HG02759 (cell line): ENCODE results near the gene PVR.
"Not testable (repeated sequence)": the region's sequence is repeated elsewhere in the genome, so short reads cannot be mapped to it uniquely, and the experiment has no call there.

ENCODE experiments used
- ATAC-seq: cut with Tn5 transposase; IDR thresholded peaks from one replicate; pipeline ENCODE4 v1.9.1; 2021; ENCODE audit warnings: mild to moderate bottlenecking, moderate library complexity; ENCODE audit not compliant: unreplicated experiment

The PVR gene, protein sequence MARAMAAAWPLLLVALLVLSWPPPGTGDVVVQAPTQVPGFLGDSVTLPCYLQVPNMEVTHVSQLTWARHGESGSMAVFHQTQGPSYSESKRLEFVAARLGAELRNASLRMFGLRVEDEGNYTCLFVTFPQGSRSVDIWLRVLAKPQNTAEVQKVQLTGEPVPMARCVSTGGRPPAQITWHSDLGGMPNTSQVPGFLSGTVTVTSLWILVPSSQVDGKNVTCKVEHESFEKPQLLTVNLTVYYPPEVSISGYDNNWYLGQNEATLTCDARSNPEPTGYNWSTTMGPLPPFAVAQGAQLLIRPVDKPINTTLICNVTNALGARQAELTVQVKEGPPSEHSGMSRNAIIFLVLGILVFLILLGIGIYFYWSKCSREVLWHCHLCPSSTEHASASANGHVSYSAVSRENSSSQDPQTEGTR

DNA sequence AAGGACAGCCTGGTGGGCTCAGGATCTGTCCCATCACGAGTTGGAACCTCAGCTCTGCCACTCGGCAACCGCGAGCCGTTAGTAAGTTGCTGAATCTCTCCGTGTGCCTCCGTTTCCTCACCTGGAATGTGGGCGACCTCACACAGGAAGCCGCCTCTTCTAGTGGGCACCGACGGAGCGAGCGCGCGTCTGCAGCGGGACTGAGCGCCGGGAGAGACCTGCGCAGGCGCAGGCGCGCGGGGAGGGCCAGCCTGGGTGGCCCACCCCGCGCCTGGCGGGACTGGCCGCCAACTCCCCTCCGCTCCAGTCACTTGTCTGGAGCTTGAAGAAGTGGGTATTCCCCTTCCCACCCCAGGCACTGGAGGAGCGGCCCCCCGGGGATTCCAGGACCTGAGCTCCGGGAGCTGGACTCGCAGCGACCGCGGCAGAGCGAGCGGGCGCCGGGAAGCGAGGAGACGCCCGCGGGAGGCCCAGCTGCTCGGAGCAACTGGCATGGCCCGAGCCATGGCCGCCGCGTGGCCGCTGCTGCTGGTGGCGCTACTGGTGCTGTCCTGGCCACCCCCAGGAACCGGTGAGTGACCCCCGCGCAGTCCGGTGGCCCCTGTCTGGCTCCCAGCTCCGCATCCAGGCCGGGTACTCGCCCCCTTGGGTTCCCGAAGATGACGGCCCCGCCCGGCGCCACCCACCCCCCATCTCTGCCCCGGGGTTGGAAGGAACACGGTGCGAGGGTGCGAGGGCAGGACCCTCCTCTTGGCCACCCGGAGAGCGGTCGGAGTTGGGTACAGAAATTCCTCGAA is at the start of gene PVR:
Gene PVR (plus strand): TSS at position 306 of the 797 bp plus-strand sequence. CDS start 187 bp downstream, at position 493.
- no peak for ATAC-seq

DNA sequence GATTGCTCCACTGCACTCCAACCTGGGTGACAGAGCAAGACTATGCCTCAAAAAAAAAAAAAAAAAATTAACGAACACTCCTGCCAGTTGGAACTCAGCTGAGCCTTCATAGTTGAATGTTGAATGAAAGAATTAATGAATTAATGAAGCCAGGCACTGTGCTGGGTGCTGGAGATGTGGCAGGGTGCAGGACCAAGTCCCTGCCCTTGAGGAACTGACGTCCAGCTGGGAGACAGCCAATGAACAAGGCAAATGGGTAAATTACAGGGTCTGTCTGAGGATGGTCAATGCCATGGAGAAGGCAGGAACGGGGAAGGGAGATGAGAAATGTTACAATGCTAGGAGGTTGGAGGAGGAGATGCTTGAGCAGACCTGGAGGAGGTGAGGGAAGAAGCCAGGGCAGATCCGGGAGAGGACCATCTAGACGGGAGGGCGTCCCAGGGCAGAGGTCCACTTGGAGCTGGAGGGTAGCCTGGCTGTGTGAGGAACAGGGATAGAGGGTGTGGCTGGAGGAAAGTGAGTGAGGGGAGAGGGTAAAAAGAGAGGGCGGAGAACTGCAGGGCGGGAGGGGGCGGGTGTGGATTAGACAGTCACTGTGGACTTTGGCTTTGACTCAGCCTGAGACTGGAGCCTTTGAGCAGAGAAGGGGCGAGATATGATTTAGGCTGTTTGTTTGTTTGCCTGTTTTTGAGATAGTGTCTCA is 47.1 kb upstream of the PVR start:
- no peak for ATAC-seq

DNA sequence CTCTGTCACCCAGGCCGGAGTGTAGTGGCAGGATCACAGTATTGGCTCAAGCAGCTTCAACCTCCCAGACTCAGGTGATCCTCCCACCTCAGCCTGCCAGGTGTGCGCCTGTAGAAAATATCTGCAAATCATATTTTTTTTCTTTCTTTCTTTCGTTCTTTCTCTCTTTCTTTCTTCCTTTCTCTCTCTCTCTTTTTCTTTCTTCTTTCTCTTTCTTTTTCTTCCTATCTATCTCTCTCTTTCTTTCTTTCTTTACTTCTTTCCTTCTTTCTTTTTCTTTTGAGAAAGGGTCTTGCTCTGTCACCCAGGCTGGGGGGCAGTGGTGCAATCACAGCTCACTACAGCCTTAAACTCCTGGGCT is 46.6 kb upstream of the PVR start:
- ATAC-seq: no peak

DNA sequence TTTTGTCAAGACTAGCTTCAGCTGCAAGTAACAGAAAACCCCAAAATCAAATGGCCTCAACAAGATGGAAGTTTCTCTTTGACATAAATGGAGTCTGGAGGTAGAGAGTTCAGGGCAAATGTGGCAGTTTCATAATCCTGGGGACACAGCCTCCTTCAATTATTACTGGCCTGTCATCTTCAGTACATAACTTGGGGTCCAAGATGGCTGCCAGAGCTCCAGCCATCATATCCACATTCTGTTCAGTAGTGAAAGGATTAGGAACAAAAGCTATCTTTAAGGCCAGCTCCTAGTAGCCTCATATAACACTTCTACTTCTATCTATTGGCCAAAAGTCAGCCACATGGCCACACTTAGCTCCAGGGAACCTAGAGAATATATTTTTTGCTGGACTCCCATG is 45.4 kb upstream of the PVR start:
- ATAC-seq: no peak

DNA sequence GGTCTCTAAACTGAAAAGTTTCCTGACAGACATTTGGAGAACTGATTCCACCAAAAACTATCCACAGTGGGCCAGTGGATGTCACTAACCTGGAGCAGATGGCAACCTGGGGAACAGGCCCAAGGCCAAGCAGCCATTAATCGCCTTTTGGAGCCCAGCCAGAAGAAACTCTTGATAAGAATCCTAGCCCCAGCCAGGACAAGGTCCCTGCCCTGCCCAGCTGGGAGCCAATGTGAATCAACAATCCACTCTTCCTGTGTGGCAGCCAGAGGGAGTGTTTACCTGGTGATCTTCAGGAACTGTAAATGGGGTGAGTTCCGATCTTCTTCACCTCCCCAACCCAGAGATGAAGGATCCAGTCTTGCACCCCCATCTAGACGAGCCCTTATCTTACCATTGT is 44.8 kb upstream of the PVR start:
- no peak for ATAC-seq

DNA sequence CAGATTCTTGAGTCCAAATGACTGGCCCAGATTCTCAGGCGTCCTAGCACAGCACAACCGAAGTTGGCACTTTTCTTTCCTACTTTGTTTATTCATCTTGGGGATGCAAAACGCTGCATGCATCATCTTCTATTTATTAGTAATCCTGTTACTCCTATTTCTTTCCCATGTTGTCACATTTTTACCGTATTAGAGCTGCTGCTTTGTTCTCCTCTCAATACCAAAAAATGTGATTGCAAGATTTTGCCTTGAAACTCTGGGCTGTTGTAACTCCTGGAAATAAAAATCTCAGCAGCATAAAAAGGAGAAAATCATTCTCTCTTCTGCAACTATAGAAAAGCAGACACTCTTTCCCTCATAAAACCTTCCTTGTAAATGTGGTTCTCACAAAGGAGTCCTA is 43.2 kb upstream of the PVR start:
- ATAC-seq: no peak

DNA sequence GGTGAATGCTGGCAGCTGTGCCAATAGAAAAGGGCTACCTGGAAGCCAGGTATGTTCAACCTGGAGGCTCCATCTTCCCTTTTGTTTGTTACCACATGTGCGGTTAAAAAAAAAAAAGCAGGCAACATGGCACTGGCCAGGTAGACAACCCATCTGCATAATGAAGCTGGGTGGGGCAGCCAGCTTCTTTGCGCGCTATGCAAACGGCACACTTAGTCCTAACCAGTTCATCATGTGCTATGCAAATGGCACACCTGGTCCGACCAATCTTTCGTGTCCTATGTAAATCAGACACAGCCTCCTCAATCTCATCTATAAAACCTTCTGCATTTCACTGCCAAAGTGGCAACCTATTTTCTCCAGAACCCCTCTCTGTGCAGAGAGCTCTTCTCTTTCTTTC is 41.6 kb upstream of the PVR start:
- ATAC-seq: no peak

DNA sequence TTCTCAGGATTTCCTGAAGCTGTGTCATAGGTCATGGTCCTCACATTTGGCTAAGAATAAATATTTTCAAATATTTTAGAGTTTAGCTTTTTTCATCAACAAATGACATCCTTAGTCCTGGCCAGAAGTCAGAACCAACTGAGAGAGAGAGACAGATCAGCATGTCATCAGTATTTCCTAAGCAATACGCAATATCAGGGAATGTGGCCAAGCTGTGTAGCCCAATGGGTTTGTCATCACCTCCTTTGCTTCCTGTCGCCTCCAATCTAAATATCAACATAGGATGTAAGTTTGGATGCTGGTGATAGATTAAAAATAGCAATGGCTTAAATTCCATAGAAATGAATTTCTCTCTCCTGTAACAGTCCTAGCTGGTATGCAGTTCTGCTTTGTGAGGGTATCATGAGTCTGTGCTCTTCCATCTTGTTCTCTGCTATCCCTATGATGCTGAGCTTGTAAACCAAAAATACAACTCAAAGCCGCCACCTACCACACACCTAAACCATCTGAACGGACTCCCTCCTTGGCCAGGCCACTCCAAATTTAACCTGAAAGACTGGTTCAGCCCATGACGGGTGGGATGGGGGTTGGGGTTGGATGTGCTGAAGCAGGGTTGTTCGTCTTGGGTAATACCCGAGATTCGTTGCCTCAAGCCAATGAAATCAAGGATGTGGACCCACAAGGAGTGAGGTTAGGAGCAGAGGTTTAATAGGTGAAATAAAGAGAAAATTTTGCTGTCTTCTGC is 40.3 kb upstream of the PVR start:
- ATAC-seq: no peak

DNA sequence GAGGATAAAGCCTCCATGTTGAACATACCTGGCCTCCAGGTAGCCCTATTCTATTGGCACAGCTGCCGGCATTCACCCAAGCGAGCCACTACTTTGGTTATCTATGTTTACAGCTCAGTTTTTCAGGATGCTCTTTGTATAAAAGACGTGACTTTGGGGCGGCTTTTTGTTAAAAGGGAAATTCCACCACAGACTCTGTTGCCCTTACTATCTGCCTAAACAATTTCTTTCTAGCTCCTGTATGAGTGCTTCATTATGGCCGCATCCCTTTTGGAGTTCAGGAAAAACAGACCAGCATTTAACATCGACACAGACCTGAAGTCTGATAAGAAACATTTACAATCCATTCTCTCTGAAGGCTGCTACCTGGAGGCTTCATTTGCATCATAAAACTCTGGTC is 39.5 kb upstream of the PVR start:
- no peak for ATAC-seq

DNA sequence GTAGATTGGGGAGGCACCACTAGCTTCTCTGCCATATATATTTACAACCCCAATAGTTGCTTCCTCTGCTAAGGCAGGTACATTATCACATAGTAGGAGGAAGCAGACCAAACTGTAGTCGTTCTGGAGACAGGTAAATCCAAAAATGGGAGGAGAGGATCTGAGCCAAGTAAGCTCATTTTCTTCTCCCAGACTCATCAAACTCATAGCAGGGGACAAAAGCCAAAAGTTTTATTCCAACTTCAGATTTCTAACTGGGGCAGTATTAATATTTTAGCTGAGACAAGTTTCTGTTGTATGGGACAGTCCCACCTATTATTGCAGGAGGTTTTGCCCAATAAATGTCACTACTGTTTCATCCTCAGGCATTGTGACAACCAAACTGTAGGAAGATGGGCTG is 38.2 kb upstream of the PVR start:
- no peak for ATAC-seq

DNA sequence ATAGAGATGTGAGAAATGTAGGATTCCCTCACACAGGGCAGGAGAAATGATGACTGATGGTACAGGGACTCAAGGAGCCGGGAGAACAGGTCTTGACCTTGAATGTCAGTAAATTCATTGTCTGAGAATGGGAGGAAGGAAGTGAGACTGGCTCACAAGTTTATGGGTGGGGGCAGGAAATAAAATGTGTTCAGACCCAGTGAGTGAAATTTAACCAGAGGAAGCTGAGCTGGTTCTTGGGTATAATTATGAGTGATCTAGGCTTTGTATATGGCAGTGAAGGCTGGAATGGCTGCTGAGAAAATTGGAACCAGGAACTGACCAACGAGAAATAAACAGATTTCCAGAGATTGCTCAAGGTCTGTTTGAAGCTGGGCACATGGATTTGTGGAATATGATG is 36.7 kb upstream of the PVR start:
- no peak for ATAC-seq

DNA sequence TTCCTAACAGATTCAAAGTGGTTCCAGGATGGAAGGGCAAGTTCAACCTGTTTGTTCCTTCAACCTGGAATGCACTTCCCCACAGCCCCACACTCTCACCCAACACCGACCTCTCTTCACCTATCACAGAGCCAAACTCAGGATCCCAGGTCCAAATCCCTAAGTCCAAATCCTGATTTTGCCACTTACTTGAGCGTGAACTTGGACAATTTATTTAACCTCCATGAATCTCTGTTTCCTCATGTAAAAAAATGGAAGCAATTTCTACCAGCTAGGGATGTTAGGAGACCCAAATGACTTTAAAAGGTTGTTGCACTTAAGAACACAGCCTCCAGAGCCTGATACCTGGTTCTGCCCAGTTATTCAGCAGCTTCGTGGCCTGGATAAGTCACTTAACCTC is 35.8 kb upstream of the PVR start:
- no peak for ATAC-seq

DNA sequence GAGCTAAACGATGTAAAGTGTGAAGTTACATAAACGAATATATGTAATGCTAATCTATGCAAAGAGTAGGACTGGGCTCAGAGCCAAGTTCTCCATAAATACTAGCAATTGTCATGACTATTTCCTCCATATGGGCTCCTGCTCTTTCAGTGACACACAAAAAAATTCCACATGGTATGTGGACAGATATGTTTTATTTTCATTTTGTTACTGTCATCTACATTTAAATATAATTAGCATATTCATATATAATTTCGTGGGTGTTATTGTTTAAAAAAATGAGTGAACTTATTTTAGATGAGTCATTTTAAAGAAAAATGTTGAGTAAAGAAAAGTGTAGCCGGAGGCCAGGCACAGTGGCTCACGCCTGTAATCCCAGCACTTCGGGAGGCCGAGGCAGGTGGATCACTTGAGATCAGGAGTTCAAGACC is 35.3 kb upstream of the PVR start:
- ATAC-seq: no peak

DNA sequence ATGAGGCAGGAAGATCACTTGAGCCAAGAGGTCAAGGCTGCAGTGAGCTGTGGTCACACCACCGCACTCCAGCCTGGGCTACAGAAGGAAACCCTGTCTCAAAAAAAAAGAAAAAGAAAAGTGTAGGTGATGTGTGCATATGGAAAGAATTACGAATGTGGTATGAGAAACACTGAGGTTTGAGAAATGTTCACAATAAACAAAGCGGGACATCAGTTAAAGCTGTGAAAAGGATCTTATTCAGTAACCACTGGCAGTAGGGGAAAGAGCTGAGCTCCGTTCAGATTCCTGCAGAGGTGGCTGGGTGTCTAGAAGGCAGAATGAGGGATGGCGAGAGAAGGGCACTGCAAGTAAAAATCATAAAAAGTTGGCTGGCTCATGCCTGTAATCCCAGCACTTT is 34.5 kb upstream of the PVR start:
- no peak for ATAC-seq

DNA sequence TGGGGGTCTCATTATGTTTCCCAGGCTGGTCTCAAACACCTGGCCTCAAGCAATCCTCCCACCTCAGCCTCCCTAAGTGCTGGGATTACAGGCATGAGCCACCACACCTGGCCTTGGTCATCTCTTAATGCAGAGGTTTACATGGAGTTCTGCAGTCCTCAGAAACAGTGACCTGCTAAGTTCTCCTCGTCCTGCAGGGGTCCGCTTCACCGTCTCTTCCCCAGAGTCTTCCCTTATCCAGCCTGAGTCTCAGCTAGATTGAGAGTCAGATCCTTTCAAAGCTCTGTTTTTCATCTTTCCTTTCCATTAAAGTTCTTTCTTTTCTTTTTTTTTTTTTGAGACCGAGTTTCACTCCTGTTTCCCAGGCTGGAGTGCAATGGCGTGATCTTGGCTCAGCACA is 33.2 kb upstream of the PVR start:
- ATAC-seq: not testable (repeated sequence)

DNA sequence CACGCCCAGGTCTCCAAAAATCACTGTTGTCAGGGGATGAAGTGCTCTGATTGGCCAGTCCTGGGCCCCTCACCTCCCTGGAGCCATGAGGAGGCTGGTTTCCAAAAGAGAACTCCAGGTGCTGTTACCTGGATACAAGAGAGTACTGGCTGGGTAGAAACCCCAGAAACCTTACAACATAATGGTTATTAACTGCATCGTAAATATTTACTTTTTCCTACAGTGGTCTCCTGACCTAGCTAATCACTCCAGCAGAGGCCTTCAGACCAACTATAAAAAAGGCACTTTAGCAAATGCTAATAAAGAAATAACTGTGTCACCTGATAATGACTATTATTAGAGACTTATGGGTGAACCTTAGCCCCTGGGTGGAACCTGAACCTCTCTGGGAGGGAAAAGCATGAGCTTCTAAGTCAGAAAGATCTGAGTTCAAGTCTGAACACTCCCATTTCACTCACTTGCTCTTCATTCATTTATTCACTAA is 31.9 kb upstream of the PVR start:
- no peak for ATAC-seq

DNA sequence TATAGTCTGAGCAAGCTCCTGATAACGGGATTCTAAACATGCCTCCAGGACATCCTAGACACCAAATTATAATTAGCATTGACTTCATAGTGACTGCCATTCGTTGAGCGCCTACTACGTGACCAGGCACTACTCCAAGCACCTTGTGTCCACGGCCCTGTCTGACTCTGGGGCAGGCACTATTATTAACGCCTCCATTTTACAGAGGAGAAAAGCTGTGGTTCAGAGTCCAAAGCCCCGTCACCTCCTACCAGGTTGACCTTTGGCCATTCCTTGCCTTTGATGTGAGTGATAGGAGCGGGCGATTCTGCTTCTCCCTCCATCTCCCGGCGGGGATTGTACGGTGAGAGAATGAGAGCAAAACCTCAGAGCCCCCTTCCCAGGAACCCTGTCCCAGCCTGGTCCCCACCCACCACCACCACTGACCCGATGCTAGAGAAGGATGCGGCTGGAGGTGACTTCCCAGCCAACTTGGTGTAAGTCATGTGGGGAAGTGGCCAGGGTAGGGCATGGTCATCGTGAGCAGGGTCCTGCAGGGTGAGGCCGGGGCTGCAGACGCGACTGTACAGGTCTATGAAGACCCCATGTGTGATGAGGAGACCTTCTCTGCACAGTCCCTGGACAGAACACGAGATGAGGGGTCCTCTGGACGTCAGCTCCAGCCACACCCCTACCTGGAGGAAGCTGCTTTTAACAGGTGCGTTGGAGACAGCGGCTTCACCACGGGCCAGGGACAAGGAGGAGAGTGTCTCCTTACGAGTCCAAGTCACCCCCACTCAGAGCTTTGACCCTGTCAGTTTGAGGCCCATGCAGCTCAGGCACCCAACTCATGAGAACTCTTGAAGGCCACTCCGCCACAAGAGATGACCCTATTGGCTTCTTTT is 30.2 kb upstream of the PVR start, which contains the start of gene IGSF23:
Gene IGSF23 (plus strand): TSS at position 269 of the 884 bp plus-strand sequence. CDS start 83 bp downstream, at position 352.
- no peak for ATAC-seq

DNA sequence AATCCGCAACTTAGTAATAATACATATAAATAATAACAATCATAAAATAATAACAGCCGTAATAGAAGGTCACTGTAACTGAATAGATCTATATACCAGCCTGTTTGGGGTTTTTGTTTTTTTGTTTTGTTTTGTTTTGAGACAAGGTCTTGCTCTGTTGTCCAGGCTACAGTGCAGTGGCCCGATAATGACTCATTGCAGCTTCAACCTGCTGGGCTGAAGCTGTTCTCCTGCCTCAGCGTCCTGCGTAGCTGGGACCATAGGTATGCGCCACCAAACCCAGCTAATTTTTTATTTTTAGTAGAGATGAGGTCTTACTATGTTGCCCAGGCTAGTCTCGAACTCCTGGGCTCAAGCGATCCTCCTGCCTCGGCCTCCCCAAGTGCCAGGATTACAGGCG is 29.4 kb upstream of the PVR start:
- ATAC-seq: no peak

DNA sequence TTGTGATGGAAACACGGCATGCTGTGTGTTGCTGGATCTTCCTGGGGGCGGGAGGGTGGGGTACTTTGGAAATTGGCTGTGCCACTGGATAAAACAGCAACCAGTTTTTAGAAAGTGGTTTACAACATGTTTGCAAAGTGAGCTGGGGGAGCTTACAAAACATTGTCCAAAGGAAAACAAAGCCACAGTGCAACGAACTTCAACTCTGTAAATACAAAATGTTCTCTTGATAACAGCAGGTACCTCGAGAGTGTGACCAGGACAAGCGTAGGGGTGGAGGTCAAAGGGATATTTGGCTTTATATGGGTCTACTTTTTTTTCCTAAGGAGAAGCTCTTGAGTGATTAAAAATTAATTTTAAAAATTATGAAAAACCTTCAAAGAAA is 27.9 kb upstream of the PVR start:
- no peak for ATAC-seq
